GM19035 (cell line): Measurements from ENCODE around the gene CAPRIN1.
"Not testable (repeated sequence)": the region's sequence is repeated elsewhere in the genome, so short reads cannot be mapped to it uniquely, and the experiment has no call there.

Experiments used
- ATAC-seq: cut with Tn5 transposase; IDR thresholded peaks from one replicate; pipeline ENCODE4 v1.9.1; 2021; ENCODE audit not compliant: unreplicated experiment

Gene CAPRIN1

GRCh38 chr11:34084637-34085036 is 33.1 kb downstream of the CAPRIN1 start:
- no peak for ATAC-seq

- no peak for ATAC-seq
Observed at GRCh38 chr11:34086554-34087283, 35.2 kb downstream of the CAPRIN1 start.

- no peak for ATAC-seq
Observed at GRCh38 chr11:34091825-34092224, 40.3 kb downstream of the CAPRIN1 start.

- not testable (repeated sequence) for ATAC-seq
Observed at GRCh38 chr11:34094900-34095299, 43.4 kb downstream of the CAPRIN1 start.

- no peak for ATAC-seq
Observed at GRCh38 chr11:34098813-34099212, 47.3 kb downstream of the CAPRIN1 start.

- no peak for ATAC-seq
Observed at GRCh38 chr11:34104680-34105078, 53.1 kb downstream of the CAPRIN1 start.

GRCh38 chr11:34105079-34105956 is 53.8 kb downstream of the CAPRIN1 start, which contains the start of gene NAT10:
Gene NAT10 (plus strand): TSS chr11:34105629. CDS start chr11:34108226, 2,597 bp downstream.
- peak; percentile 94 for ATAC-seq

GRCh38 chr11:34105957-34106504 is 54.5 kb downstream of the CAPRIN1 start:
- ATAC-seq = no peak

GRCh38 chr11:34111722-34112270 is 60.3 kb downstream of the CAPRIN1 start:
- ATAC-seq = no peak

- ATAC-seq = no peak
Observed at GRCh38 chr11:34114014-34114413, 62.5 kb downstream of the CAPRIN1 start.

- ATAC-seq = no peak
Observed at GRCh38 chr11:34114471-34114870, 62.9 kb downstream of the CAPRIN1 start.

- ATAC-seq = no peak
Observed at GRCh38 chr11:34120651-34121050, 69.1 kb downstream of the CAPRIN1 start.

GRCh38 chr11:34124885-34125668 is 73.5 kb downstream of the CAPRIN1 start:
- ATAC-seq = no peak

GRCh38 chr11:34126959-34127848 is 75.7 kb downstream of the CAPRIN1 start:
- no peak for ATAC-seq

- no peak for ATAC-seq
Observed at GRCh38 chr11:34128824-34129223, 77.3 kb downstream of the CAPRIN1 start.

GRCh38 chr11:34132261-34132965 is 80.9 kb downstream of the CAPRIN1 start:
- no peak for ATAC-seq

- ATAC-seq = no peak
Observed at GRCh38 chr11:34134765-34135164, 83.2 kb downstream of the CAPRIN1 start.

- ATAC-seq = no peak
Observed at GRCh38 chr11:34135439-34135838, 83.9 kb downstream of the CAPRIN1 start.

GRCh38 chr11:34136420-34136819 is 84.9 kb downstream of the CAPRIN1 start:
- ATAC-seq = no peak
